HG03025 (cell line): ENCODE results near the gene AGPS.
"Not testable (repeated sequence)": the region's sequence is repeated elsewhere in the genome, so short reads cannot be mapped to it uniquely, and the experiment has no call there.

Experiments used
- ATAC-seq: cut with Tn5 transposase; IDR thresholded peaks from one replicate; pipeline ENCODE4 v1.9.1; 2021; ENCODE audit warnings: mild to moderate bottlenecking, moderate library complexity; ENCODE audit not compliant: unreplicated experiment, low FRiP score

AGPS gene

GRCh38 chr2:177410629-177411028 is 18.1 kb downstream of the AGPS start:
- ATAC-seq, result not testable (repeated sequence)

- ATAC-seq, result no peak
Observed at GRCh38 chr2:177413703-177414102, 21.1 kb downstream of the AGPS start.

DNA sequence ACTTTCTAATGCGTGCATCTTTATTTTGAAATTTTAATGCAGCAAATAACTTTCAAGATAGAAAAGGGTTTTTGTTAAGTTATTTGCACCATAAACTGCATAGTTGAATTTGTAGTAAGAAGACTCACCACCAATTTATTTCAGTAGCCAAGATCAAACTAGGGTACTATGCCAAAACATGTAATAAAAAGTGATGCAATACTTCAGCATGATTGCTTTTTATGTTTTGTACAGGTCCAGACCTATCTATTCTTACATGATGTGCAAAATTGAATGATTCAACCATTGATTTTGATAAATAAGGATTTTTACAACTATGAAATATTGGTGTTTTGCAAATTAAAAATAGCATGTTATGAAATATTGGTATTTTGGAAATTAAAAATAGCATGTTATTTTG is 26.7 kb downstream of the AGPS start:
- no peak for ATAC-seq

GRCh38 chr2:177422271-177422670 is 29.7 kb downstream of the AGPS start:
- no peak for ATAC-seq

DNA sequence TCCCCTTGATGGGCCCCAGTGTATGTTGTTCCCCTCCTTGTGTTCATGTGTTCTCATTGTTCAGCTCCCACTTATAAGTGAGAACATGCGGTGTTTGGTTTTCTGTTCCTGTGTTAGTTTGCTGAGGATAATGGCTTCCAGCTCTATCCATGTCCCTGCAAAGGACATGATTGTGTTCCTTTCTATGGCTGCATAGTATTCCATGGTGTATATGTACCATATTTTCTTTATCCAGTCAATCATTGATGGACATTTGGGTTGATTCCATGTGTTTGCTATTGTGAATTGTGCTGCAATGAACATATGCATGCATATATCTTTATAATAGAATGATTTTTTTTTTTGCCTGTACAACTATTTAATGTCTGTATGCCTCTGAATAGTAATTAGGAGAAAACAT is 31.5 kb downstream of the AGPS start:
- ATAC-seq, result not testable (repeated sequence)

- not testable (repeated sequence) for ATAC-seq
Observed at GRCh38 chr2:177424620-177425019, 32.0 kb downstream of the AGPS start.

DNA sequence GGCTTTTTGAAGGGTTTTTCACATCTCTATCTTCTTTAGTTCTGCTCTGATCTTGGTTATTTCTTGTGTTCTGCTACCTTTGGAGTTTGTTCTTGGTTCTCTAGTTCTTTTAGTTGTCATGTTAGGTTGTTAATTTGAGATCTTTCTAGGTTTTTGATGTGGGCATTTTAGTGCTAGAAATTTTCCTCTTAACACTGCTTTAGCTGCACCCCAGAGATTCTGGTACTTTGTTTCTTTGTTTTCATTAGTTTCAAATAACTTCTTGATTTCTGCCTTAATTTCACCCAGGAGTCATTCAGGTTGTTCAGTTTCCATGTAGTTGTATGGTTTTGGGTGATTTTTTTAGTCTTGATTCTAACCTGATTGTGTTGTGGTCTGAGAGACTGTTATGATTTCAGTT is 34.7 kb downstream of the AGPS start:
- ATAC-seq, result no peak

GRCh38 chr2:177427936-177428335 is 35.4 kb downstream of the AGPS start:
- not testable (repeated sequence) for ATAC-seq

DNA sequence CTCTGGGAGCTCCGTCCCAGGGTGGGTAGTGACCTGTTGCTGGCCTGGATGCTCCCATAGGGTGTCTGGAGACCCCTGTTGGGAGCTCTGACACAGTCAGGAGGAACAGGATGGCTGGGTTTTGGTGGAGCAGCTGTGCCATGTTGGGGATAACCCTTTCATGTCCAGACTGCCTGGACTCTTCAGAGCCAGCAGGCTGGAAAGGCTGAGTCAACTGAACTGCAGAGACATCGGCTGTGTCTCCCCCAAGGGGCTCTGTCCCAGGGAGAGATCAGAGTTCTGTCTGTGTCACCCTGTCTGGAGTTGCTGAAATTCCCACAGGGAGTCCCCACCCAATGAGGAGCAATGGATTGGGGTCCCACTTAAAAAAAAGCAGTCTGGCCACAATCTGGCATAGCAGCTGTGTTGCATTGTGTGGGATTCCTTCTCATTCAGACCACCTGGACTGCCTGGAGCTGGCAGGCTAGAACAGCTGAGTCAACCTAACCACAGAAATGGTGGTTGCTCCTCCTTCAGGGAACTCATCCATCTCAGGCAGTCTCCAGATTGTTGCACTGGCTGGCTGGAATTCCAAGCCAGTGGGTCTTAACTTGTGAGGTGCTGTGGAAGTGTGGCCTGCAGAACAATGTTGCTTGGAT is 37.2 kb downstream of the AGPS start:
- no peak for ATAC-seq

GRCh38 chr2:177430411-177430810 is 37.8 kb downstream of the AGPS start:
- no peak for ATAC-seq

DNA sequence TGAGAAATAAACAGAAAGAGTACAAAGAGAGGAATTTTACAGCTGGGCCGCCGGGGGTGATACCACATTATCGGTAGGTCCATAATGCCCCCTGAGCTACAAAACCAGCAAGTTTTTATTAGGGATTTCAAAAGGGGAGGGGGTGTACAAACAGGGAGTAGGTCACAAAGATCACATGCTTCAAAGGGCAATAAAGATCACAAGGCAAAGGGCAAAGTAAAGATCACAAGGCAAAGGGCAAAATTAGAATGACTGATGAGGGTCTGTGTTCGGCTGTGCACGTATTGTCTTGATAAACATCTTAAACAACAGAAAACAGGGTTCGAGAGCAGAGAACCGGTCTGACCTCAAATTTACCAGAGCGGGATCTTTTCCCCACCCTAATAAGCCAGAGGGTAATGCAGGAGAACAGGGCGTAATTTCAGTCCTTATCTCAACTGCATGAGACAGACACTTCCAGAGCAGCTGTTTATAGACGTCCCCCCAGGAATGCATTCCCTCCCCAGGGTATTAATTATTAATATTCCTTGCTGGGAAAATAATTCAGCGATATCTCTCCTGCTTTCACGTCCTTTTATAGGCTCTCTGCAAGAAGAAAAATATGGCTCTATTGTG is 38.6 kb downstream of the AGPS start:
- not testable (repeated sequence) for ATAC-seq

DNA sequence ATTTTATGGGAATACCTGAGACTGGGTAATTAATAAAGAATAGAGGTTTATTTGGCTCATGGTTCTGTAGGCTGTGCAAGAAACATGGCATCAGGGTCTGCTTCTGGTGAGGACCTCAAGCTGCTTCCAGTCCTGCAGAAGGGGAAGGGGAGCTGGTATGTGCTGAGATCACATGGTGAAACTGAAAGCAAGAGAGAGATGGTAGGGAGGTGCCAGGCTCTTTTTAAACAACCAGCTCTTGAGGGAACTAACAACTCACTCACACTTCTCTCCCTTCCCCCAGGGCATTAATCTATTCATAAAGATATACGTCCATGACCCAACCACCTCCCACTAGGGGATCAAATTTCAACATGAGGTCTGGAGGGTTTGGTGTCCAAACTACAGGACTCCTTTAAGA is 40.1 kb downstream of the AGPS start:
- no peak for ATAC-seq

- ATAC-seq, result no peak
Observed at GRCh38 chr2:177433402-177433801, 40.8 kb downstream of the AGPS start.

- no peak for ATAC-seq
Observed at GRCh38 chr2:177434475-177434874, 41.9 kb downstream of the AGPS start.

DNA sequence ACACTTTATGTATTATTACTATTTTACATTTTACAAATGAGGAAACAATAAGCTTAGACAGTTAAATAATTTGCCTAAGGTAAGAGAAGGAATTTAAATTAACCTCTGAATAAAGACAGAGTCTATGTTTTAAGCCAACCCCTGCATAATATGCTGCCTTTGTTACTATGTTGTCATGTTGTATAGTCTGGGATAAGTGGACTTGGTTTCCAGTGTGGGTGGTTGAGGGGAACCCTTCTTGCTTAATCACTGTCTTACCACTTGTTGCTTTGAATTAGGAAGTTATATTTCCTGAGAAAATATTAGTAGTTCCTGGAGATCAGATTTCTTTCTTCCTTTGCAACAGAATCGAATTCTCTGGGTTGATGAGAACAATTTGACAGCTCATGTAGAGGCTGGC is 52.6 kb downstream of the AGPS start:
- no peak for ATAC-seq

GRCh38 chr2:177448031-177448430 is 55.5 kb downstream of the AGPS start:
- no peak for ATAC-seq

- ATAC-seq, result no peak
Observed at GRCh38 chr2:177449159-177449558, 56.6 kb downstream of the AGPS start.

DNA sequence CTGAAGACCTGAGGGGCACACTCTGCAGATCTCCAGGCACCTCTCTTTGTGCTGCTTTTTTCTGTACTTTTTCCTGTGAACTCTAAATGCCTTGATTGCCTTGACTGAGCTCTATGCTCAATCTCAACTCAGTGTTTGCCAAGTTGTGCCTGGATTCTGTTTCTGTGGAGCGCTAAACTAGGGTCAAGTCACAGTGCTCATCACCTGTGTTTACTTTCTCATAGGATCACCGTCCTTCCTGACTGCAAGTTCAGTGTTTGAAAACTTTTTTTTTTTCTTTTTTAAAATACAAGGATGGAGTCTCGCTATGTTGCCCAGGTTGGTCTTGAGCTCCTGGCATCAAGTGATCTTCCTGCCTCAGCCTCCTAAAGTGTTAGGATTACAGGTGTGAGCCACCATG is 62.6 kb downstream of the AGPS start:
- ATAC-seq, result no peak

- ATAC-seq, result not testable (repeated sequence)
Observed at GRCh38 chr2:177459756-177460155, 67.2 kb downstream of the AGPS start.

- ATAC-seq, result no peak
Observed at GRCh38 chr2:177460973-177461585, 68.5 kb downstream of the AGPS start.

DNA sequence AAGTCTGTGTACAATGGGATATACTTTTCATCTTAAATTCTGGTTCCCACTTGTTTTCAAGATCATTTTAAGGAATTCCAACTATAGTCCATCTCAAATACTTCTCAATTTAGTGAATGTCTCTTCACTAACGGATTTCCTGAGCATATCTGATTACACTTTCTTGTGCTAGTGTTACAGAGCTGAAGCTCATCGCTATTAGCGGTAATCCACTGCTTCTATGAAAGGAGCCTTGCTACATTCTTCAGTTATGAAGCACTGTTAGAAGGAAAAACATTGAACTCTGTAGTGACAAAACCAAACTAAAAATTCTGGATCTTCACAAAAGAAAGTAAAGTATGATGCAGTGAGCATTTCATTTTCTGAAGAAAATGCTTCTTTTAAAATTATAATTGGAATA is 72.0 kb downstream of the AGPS start:
- ATAC-seq, result no peak
